ENCODE data around the gene SMAD6. TPM values are rescaled to one million over a fixed set of nuclear protein-coding genes. Genes with fewer than 3 reads are reported as not detected.

Gene SMAD6
- total RNA-seq: under 1 TPM; 0.25 to 0.41 TPM

DNA sequence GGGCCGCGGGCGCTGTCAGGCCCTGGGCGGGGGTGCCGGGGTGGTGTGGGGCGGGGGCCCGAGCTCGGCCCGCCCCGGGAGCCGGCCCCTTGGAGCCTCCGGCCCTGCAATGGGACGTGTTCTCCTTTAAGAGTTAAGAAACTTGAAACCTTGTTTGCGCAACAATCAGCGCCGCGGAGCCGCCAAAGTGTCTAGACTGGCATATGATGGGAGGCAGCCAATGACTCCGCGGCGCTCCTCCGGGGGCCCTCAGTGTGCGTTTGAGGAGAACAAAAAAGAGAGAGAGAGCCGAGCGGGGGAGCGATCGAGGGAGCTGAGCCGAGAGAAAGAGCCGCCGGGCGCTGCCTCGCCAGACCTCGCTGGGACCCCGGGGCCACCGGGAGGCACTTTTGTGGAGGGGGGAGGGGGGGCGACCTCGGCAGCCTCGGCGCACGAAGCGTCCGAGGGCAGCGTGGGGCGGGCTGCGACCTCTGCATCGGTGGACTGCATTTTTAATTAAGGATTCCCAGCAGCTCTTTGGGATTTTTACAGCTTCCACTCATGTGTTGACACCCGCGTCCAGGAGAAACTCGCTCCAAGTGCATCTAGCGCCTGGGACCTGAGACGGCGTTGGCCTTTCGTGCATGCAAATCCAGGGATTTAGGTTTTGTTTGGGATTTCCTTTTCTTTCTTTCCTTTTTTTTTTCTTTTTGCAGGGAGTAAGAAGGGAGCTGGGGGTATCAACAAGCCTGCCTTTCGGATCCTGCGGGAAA is at the start of gene SMAD6:
Gene SMAD6, plus strand, starts transcription at position 202 of the 752 bp plus-strand sequence. CDS start 1,023 bp downstream, outside the sequence.
- peaks cover 21% of the 10 kb centered on the region for H3K27me3 Mint-ChIP-seq
- POLR2A ChIA-PET: interaction anchor here (0.7 to 1.4 kb wide), 2 partner anchors 20 to 204 kb away, joined by 3 to 4 read pairs; partner anchors contain the start of gene SNAPC5
- TF ChIP-seq, protein P1, sequence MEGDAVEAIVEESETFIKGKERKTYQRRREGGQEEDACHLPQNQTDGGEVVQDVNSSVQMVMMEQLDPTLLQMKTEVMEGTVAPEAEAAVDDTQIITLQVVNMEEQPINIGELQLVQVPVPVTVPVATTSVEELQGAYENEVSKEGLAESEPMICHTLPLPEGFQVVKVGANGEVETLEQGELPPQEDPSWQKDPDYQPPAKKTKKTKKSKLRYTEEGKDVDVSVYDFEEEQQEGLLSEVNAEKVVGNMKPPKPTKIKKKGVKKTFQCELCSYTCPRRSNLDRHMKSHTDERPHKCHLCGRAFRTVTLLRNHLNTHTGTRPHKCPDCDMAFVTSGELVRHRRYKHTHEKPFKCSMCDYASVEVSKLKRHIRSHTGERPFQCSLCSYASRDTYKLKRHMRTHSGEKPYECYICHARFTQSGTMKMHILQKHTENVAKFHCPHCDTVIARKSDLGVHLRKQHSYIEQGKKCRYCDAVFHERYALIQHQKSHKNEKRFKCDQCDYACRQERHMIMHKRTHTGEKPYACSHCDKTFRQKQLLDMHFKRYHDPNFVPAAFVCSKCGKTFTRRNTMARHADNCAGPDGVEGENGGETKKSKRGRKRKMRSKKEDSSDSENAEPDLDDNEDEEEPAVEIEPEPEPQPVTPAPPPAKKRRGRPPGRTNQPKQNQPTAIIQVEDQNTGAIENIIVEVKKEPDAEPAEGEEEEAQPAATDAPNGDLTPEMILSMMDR (IDR thresholded peaks at IDR 0.05): no peak
- H3K4me1 Mint-ChIP-seq (ENCODE audit: low read depth): peaks cover 11% of the 10 kb centered on the region
- peak within 1 kb of the TSS; percentile 77 for H3K4me3 Mint-ChIP-seq
- H3K9me3 Mint-ChIP-seq: no peaks in the 10 kb centered on the region
- no peaks in the 10 kb centered on the region for H3K36me3 Mint-ChIP-seq (ENCODE audit: low read depth)
- CTCF ChIA-PET: interaction anchor here (1.1 to 1.4 kb wide), 2 partner anchors 10 to 83 kb away, joined by 3 read pairs; no protein-coding TSS in a partner anchor
- DNase-seq (peak; percentile 92), ATAC-seq (peak; percentile 50)
- intact Hi-C loops (cut with micrococcal nuclease): no loop called here
- H3K27ac Mint-ChIP-seq: no peak within 1 kb of the TSS

DNA sequence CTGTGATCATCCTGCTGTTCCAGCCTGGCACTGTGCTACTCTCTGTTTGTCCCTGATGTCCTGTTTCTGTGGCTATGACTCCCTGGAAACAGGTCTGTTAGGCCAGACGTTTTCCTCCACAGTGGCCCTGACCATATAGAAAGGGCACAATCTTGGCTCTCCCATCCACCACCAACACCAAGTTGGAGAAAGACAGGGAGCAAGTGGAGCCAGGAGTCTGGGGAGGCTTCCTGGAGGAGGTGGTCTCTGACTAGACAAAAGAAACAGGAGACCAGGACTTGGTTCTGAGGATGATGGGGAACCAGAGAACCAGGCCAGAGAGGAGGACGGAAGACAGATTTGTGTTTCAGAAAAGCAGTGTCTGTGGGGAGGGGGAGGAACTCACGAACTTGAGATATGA is 49.2 kb upstream of the SMAD6 start:
- TF ChIP-seq, protein P1 (IDR thresholded peaks at IDR 0.05): no peak
- H3K4me3 Mint-ChIP-seq: no peak overlapping the region
- ATAC-seq (no peak), DNase-seq (no peak)
- peaks cover 1% of the 10 kb centered on the region for H3K27me3 Mint-ChIP-seq
- no peaks in the 10 kb centered on the region for H3K36me3 Mint-ChIP-seq (ENCODE audit: low read depth)
- no peak overlapping the region for H3K27ac Mint-ChIP-seq
- intact Hi-C loops (cut with micrococcal nuclease): no loop called here
- no peaks in the 10 kb centered on the region for H3K9me3 Mint-ChIP-seq
- POLR2A ChIA-PET: no interaction called here
- peaks cover 5% of the 10 kb centered on the region for H3K4me1 Mint-ChIP-seq (ENCODE audit: low read depth)
- CTCF ChIA-PET: no interaction called here

DNA sequence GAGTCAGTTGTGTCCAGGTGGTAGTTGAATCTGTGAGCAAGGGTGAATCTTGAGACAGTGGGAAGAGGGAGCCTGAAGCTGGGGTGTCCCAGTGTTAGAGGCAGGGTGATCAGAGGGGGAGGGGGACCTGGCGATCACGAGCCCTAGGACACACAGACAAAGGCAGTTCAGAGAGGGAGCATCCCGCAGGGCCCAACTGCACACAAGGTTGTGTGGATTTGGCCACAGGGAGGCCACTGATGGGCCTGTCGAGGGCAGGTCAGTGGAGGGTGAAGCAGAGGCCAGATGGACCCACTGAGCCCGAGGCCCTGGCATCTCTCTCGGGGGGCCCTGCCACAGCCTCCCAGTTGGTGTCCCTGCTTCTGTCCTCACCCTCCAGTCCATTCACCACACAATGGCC is 48.6 kb upstream of the SMAD6 start:
- Mint-ChIP-seq H3K36me3 (ENCODE audit: low read depth) (no peaks in the 10 kb centered on the region), H3K4me1 (ENCODE audit: low read depth) (peaks cover 5% of the 10 kb centered on the region), H3K4me3 (no peak overlapping the region), H3K9me3 (no peaks in the 10 kb centered on the region), H3K27me3 (peaks cover 1% of the 10 kb centered on the region), H3K27ac (no peak overlapping the region)
- TF ChIP-seq, protein P1 (IDR thresholded peaks at IDR 0.05): no peak
- DNase-seq (no peak), ATAC-seq (no peak)
- ChIA-PET CTCF (no interaction called here), POLR2A (no interaction called here)
- intact Hi-C loops (cut with micrococcal nuclease): no loop called here

DNA sequence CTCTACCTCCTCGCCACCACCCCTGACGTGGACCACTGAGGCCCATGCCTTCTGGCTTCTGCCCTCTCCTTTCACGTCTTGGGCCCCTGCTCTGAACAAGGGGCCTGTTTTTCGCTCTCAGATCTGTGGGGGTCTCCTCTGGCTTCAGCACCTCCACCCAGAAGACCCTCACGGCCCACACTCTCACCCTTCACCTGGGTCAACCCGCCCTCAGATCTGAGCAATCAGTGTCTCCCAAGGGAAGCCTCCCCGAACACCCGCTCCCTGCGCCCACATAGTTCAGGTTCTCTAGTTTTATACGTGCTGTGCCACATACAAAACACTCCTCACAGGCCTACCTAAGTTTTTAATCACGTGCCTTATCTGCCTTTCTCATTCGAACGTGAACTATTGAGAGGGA is 48.2 kb upstream of the SMAD6 start:
- Mint-ChIP-seq H3K4me3 (no peak overlapping the region), H3K4me1 (ENCODE audit: low read depth) (peaks cover 5% of the 10 kb centered on the region), H3K27ac (no peak overlapping the region), H3K27me3 (peaks cover 1% of the 10 kb centered on the region), H3K36me3 (ENCODE audit: low read depth) (no peaks in the 10 kb centered on the region), H3K9me3 (no peaks in the 10 kb centered on the region)
- CTCF ChIA-PET: no interaction called here
- TF ChIP-seq, protein P1 (IDR thresholded peaks at IDR 0.05): no peak
- DNase-seq (no peak), ATAC-seq (no peak)
- intact Hi-C loops (cut with micrococcal nuclease): no loop called here
- POLR2A ChIA-PET: interaction anchor here (0.6 kb wide), 1 partner anchor 1494 kb away, joined by 4 read pairs; no protein-coding TSS in a partner anchor

DNA sequence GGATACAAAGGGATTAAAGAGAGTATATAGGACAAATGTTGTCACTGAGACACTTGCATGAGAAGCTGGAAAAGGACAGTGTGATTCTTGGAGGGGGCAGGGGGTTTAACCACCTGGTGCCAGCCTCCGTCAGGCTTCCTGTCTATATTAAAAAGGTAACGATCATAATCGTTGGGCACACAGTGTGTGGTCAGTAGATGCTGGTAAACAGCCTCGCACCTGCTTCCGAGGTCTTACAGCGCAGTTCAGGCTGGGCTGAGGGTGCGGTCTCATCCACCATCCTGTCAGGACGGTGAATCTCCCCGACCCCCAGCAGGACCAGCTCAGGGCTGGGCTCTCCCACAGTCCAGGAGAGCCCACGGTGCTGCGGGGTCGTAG is 47.7 kb upstream of the SMAD6 start:
- H3K27ac Mint-ChIP-seq: no peak overlapping the region
- TF ChIP-seq, protein P1 (IDR thresholded peaks at IDR 0.05): no peak
- ChIA-PET CTCF (no interaction called here), POLR2A (interaction anchor here (0.6 kb wide), 1 partner anchor 1494 kb away, joined by 4 read pairs; no protein-coding TSS in a partner anchor)
- ATAC-seq: no peak
- peaks cover 5% of the 10 kb centered on the region for H3K4me1 Mint-ChIP-seq (ENCODE audit: low read depth)
- H3K4me3 Mint-ChIP-seq: no peak overlapping the region
- H3K27me3 Mint-ChIP-seq: peaks cover 1% of the 10 kb centered on the region
- H3K9me3 Mint-ChIP-seq: no peaks in the 10 kb centered on the region
- H3K36me3 Mint-ChIP-seq (ENCODE audit: low read depth): no peaks in the 10 kb centered on the region
- intact Hi-C loops (cut with micrococcal nuclease): no loop called here
- no peak for DNase-seq

Measured in activated CD8-positive, alpha-beta T cell treated with anti-CD3 and anti-CD28 coated beads for 36 hours (primary cell).